ENCODE results near the gene KRT16.

KRT16 gene

GRCh38 chr17:41655611-41656111 is 43.1 kb upstream of the KRT16 start:
- Histone ChIP-seq H3K4me2 (ENCODE audit: low read depth, low read length) (no peak overlapping the region), H4K20me1 (ENCODE audit: insufficient read depth, low read length) (no peaks in the 10 kb centered on the region), H3F3A (ENCODE audit: insufficient read depth, low read length) (no peaks in the 10 kb centered on the region), H3K4me3 (ENCODE audit: low read length) (no peak overlapping the region), H3K27ac (ENCODE audit: low read length) (no peak overlapping the region), H3K9me3 (replicated peaks; ENCODE audit: insufficient read depth, low read length) (no peaks in the 10 kb centered on the region), H3K9ac (ENCODE audit: low read length) (no peak overlapping the region), H3K79me2 (ENCODE audit: low read length) (no peaks in the 10 kb centered on the region), H3K9me2 (replicated peaks; ENCODE audit: insufficient read depth, low read length) (no peaks in the 10 kb centered on the region), H2AFZ (ENCODE audit: low read length) (no peak overlapping the region), H3K27me3 (replicated peaks; ENCODE audit: insufficient read depth, low read length) (no peaks in the 10 kb centered on the region), H3K4me1 (ENCODE audit: low read length) (peaks cover 7% of the 10 kb centered on the region; the same call in 1 of the 2 replicates), H3K36me3 (replicated peaks; ENCODE audit: insufficient read depth, low read length) (no peaks in the 10 kb centered on the region)
- no peak for TF ChIP-seq EZH2 (optimal IDR thresholded peaks at IDR 0.05; ENCODE audit: low read depth, low read length)
- no peak for TF ChIP-seq EZH2phosphoT487 (IDR thresholded peaks at IDR 0.05; ENCODE audit: low read length)
- no peak for TF ChIP-seq CTCF (IDR thresholded peaks at IDR 0.05; ENCODE audit: low read length)
- no peak for DNase-seq

GRCh38 chr17:41654678-41655607 is 42.4 kb upstream of the KRT16 start:
- no peaks in the 10 kb centered on the region for H3K27me3 ChIP-seq (replicated peaks; ENCODE audit: insufficient read depth, low read length)

GRCh38 chr17:41653892-41654677 is 41.5 kb upstream of the KRT16 start:
- H3K27ac ChIP-seq (ENCODE audit: low read length) = no peak overlapping the region
- H3K4me3 ChIP-seq (ENCODE audit: low read length) = no peak overlapping the region
- H3K4me2 ChIP-seq (ENCODE audit: low read depth, low read length) = no peak overlapping the region

More at GRCh38 chr17:41654678-41655607, 42.4 kb upstream of the KRT16 start:
- Histone ChIP-seq H3K4me2 (ENCODE audit: low read depth, low read length) (no peak overlapping the region), H3K9ac (ENCODE audit: low read length) (no peak overlapping the region), H3K27ac (ENCODE audit: low read length) (no peak overlapping the region), H2AFZ (ENCODE audit: low read length) (no peak overlapping the region), H4K20me1 (ENCODE audit: insufficient read depth, low read length) (no peaks in the 10 kb centered on the region), H3K9me3 (replicated peaks; ENCODE audit: insufficient read depth, low read length) (no peaks in the 10 kb centered on the region), H3K79me2 (ENCODE audit: low read length) (no peaks in the 10 kb centered on the region), H3F3A (ENCODE audit: insufficient read depth, low read length) (no peaks in the 10 kb centered on the region), H3K9me2 (replicated peaks; ENCODE audit: insufficient read depth, low read length) (no peaks in the 10 kb centered on the region), H3K4me1 (ENCODE audit: low read length) (peaks cover 7% of the 10 kb centered on the region; the same call in 1 of the 2 replicates), H3K4me3 (ENCODE audit: low read length) (no peak overlapping the region), H3K36me3 (replicated peaks; ENCODE audit: insufficient read depth, low read length) (no peaks in the 10 kb centered on the region)
- DNase-seq = no peak
- TF ChIP-seq EZH2 (optimal IDR thresholded peaks at IDR 0.05; ENCODE audit: low read depth, low read length) = no peak
- no peak for TF ChIP-seq CTCF (IDR thresholded peaks at IDR 0.05; ENCODE audit: low read length)
- TF ChIP-seq EZH2phosphoT487 (IDR thresholded peaks at IDR 0.05; ENCODE audit: low read length) = no peak

More at GRCh38 chr17:41653892-41654677, 41.5 kb upstream of the KRT16 start:
- DNase-seq = no peak
- Histone ChIP-seq H3F3A (ENCODE audit: insufficient read depth, low read length) (no peaks in the 10 kb centered on the region), H3K4me1 (ENCODE audit: low read length) (peaks cover 7% of the 10 kb centered on the region; the same call in 1 of the 2 replicates), H3K9me2 (replicated peaks; ENCODE audit: insufficient read depth, low read length) (no peaks in the 10 kb centered on the region), H3K9me3 (replicated peaks; ENCODE audit: insufficient read depth, low read length) (no peaks in the 10 kb centered on the region), H2AFZ (ENCODE audit: low read length) (no peak overlapping the region), H3K9ac (ENCODE audit: low read length) (no peak overlapping the region), H3K27me3 (replicated peaks; ENCODE audit: insufficient read depth, low read length) (no peaks in the 10 kb centered on the region), H3K36me3 (replicated peaks; ENCODE audit: insufficient read depth, low read length) (no peaks in the 10 kb centered on the region), H3K79me2 (ENCODE audit: low read length) (no peaks in the 10 kb centered on the region), H4K20me1 (ENCODE audit: insufficient read depth, low read length) (no peaks in the 10 kb centered on the region)
- no peak for TF ChIP-seq EZH2 (optimal IDR thresholded peaks at IDR 0.05; ENCODE audit: low read depth, low read length)
- TF ChIP-seq CTCF (IDR thresholded peaks at IDR 0.05; ENCODE audit: low read length) = no peak
- no peak for TF ChIP-seq EZH2phosphoT487 (IDR thresholded peaks at IDR 0.05; ENCODE audit: low read length)

All from MM.1S (cell line).